NCI-H510A treated with DMSO at 0.1 percent for 48 hours (cell line): ENCODE data around the gene CTSW.
A peak's percentile ranks its signal among the peaks of the same experiment; 100 is the strongest.
"Not testable (repeated sequence)": the region's sequence is repeated elsewhere in the genome, so short reads cannot be mapped to it uniquely, and the experiment has no call there.

Source experiments
- DNase-seq: peaks from one replicate; lab custom pipeline; 2025; lab: John Stamatoyannopoulos, UW

CTSW gene

GRCh38 chr11:65879617-65880016 lies at the start of gene CTSW:
Gene CTSW (plus strand): TSS chr11:65879837. CDS start chr11:65879855, 18 bp downstream.
- no peak for DNase-seq

- not testable (repeated sequence) for DNase-seq
Observed at GRCh38 chr11:65832231-65832630, 47.4 kb upstream of the CTSW start.

GRCh38 chr11:65833297-65834030 lies 46.2 kb upstream of the CTSW start, which contains the start of gene SNX32:
Gene SNX32 (plus strand): TSS chr11:65833963. CDS start chr11:65834066, 103 bp downstream.
- peak; percentile 90 for DNase-seq

- DNase-seq, result no peak
Observed at GRCh38 chr11:65834202-65834601, 45.4 kb upstream of the CTSW start.

- DNase-seq, result no peak
Observed at GRCh38 chr11:65842144-65842543, 37.5 kb upstream of the CTSW start.

GRCh38 chr11:65843811-65844210 lies 35.8 kb upstream of the CTSW start:
- no peak for DNase-seq

- DNase-seq, result no peak
Observed at GRCh38 chr11:65844231-65844872, 35.3 kb upstream of the CTSW start.

GRCh38 chr11:65847746-65848145 lies 31.9 kb upstream of the CTSW start:
- no peak for DNase-seq

GRCh38 chr11:65848693-65849092 lies 30.9 kb upstream of the CTSW start:
- not testable (repeated sequence) for DNase-seq

GRCh38 chr11:65849366-65849765 lies 30.3 kb upstream of the CTSW start:
- DNase-seq, result no peak

GRCh38 chr11:65849771-65850216 lies 29.8 kb upstream of the CTSW start:
- DNase-seq, result no peak

GRCh38 chr11:65850217-65851082 lies 29.2 kb upstream of the CTSW start:
- no peak for DNase-seq

- DNase-seq, result no peak
Observed at GRCh38 chr11:65851083-65851579, 28.5 kb upstream of the CTSW start.

GRCh38 chr11:65851811-65852507 lies 27.7 kb upstream of the CTSW start:
- DNase-seq, result no peak

- DNase-seq, result no peak
Observed at GRCh38 chr11:65852508-65853245, 27.0 kb upstream of the CTSW start.

GRCh38 chr11:65853246-65853979 lies 26.2 kb upstream of the CTSW start:
- DNase-seq, result no peak

- DNase-seq, result no peak
Observed at GRCh38 chr11:65854161-65854592, 25.5 kb upstream of the CTSW start.

- no peak for DNase-seq
Observed at GRCh38 chr11:65854852-65855837, 24.5 kb upstream of the CTSW start.

GRCh38 chr11:65855927-65856363 lies 23.7 kb upstream of the CTSW start:
- no peak for DNase-seq
